ENCODE results near the gene RPL9. TPM values are rescaled to one million over a fixed set of nuclear protein-coding genes. Genes with fewer than 3 reads are reported as not detected.

The RPL9 gene
- 1,202 TPM for total RNA-seq

DNA sequence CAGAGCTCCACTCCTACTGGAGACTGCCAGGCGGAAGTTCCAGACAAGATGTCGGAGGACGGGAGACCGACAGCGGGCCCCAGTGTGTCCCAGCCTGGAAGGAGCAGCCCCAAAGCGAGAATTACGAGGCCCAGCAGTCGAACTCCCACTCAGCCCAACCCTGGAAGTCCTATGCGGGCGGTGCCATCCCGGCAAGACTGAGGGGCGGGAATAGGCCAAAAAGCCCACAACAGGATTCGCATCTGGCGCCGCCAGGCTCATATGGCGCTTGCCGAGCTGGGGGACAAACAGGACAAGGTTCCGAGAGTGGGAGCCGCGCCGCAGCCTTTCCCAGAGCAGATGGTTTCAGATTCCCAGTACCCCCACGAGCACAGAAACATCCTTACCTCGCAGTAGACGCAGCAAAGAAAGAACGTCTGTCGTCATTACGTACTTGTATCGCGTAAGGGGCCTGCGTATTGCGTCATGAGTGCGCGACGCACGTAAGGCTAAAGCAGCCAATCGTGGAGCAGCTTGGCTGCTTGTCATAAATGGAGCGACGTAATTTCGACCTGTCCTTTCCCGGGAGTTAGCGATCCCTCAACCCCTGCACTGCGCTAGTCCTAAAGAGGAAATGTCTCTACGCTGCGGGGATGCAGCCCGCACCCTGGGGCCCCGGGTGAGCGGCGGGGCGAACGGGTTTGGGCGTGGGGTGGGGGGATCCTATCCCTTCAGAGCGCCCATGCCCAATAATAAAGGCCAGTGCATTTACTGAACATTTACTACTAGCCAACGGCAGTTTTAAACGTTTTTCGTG, at the start of gene RPL9, which contains the start of gene LIAS:
Gene RPL9 (minus strand): TSS at position 418 of the 796 bp plus-strand sequence. CDS start 483 bp downstream, outside the sequence.
Gene LIAS (plus strand): TSS at position 552 of the 796 bp plus-strand sequence. CDS start 62 bp downstream, at position 614.

DNA sequence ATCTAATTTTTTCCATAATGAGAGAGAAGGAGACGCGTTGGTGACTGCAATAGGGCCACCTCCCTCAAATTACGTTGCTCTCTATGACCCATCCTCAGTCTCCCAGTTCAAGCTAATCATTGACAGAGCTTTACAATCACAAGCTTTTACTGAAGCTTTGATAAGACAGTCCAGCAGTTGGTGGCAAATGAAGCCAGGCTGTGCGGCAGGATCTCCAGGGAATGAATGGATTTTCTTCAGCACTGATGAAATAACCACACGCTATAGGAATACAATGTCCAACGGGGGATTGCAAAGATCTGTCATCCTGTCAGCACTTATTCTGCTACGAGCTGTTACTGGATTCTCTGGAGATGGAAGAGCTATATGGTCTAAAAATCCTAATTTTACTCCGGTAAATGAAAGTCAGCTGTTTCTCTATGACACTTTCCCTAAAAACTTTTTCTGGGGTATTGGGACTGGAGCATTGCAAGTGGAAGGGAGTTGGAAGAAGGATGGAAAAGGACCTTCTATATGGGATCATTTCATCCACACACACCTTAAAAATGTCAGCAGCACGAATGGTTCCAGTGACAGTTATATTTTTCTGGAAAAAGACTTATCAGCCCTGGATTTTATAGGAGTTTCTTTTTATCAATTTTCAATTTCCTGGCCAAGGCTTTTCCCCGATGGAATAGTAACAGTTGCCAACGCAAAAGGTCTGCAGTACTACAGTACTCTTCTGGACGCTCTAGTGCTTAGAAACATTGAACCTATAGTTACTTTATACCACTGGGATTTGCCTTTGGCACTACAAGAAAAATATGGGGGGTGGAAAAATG, 51.7 kb downstream of the RPL9 start, which contains the start of gene KLB:
Gene KLB (plus strand): TSS at position 168 of the 821 bp plus-strand sequence. CDS start 20 bp downstream, at position 188.

Small RNA genes within 50 kb of the gene (small RNA-seq; reads per million reads assigned to genes)
- gene MIR5591 (ENCODE audit: low replicate concordance) (not detected), gene RF00019 (ENCODE audit: low replicate concordance) (not detected)

Other genes with a start within 250 kb of the RPL9 start
- gene RFC1, start 92.6 kb downstream of the RPL9 start, total RNA-seq, result 62.7 TPM
- gene KLB, start 52.0 kb downstream of the RPL9 start, total RNA-seq, result 0.18 TPM
- 20.3 TPM for gene LIAS, start 134 bp upstream of the RPL9 start, total RNA-seq
- gene UGDH, start 68.5 kb upstream of the RPL9 start, total RNA-seq, result 49.2 TPM
- 30.4 TPM for gene SMIM14, start 179.9 kb upstream of the RPL9 start, total RNA-seq
- 31.8 TPM for gene UBE2K, start 239.2 kb upstream of the RPL9 start, total RNA-seq